ENCODE measurements around the gene TMEM11. TPM values are rescaled to one million over a fixed set of nuclear protein-coding genes. Genes with fewer than 3 reads are reported as not detected.

TMEM11 gene
- total and polyA plus RNA-seq, 2 of the 8 experiments (the other 6 are each of a cell fraction or from before 2014, with no cell fraction given): 33.3 to 90.4 TPM

DNA sequence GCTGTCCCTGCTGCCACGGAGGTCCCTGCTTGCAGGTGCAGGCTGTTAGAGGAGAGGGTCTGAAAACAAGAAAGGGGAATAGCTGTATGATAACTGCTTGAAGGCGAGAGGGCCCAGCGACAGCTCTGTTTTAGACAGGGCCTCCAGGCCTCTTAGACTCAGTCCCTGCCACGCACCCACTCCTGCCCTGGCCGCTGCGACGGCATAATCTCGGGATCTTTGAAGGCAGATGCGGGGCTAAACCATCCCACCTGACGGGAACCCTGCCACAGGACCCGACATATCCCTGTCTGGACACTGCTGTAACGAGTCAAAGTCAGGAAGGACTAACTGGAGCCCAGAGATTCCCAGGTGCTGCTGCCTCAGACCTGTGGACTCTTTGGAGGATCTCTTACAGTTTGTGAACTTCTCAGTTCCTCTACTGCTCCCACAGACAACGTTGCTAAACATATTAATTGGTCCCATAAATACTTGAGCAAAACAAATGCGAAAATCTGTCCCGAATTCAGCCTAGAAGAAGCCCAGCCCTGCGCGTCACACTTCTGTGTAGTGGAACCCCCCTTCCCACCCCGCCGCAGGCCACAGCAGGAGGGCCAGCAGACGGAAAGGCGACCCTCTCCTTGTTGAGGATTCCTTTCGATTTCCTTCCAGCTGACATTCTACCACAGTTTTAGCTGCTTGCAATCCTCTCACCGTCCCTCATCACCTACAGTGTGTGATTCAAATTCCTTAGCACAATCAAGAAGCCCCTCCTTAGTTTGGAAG is 998 bp upstream of the TMEM11 start:
- H4K5ac ChIP-seq (ENCODE audit: insufficient read length, low read depth, low read length): peak overlapping the region; percentile 32
- peak overlapping the region; percentile 9 for H3K56ac ChIP-seq (replicated peaks; ENCODE audit: insufficient read length, low read depth, low read length)
- no peaks in the 10 kb centered on the region for H3K9me3 ChIP-seq (ENCODE audit: insufficient read depth in 2 of 2, low read depth in 1 of 2, low read length in 1 of 2)
- H3K36me3 ChIP-seq (ENCODE audit: control insufficient read depth in 2 of 4, insufficient read depth in 4 of 4, low read length in 3 of 4): peaks cover 0 to 14% (median 2%) of the 10 kb centered on the region in 4 experiments; a peak in 3 of 8 replicates
- 7% methylated on average over 23 of the region's 23 CpGs; no CpG with 5 or more reads in 1 of the 2 experiments for WGBS, 2 experiments (ENCODE audit: extremely low coverage in 1 of 2, insufficient coverage in 1 of 2, insufficient read length in 1 of 2, insufficient replicate concordance in 2 of 2, low coverage in 1 of 2, low lambda C conversion rate in 2 of 2, missing lambda C conversion rate in 1 of 2)
- peak overlapping the region in 3 of 4 experiments; percentile 46 to 94 (median 93); a peak in 6 of 7 replicates for H3K9ac ChIP-seq (replicated peaks in 1 of 4; ENCODE audit: extremely low read depth in 1 of 4, low read depth in 3 of 4, low read length in 3 of 4)
- H2BK15ac ChIP-seq (ENCODE audit: low read length): peak overlapping the region; percentile 76; the same call in 1 of the 2 replicates
- H3K23me2 ChIP-seq (ENCODE audit: low read depth, low read length): peaks cover 8% of the 10 kb centered on the region
- H2BK12ac ChIP-seq (ENCODE audit: low read depth, low read length): 0 out of 2 replicates have a peak overlapping the region, but pooled peaks have one; percentile 6
- ChIA-PET POLR2A (ENCODE audit: partially characterized antibody) (interaction anchor here (0.6 to 2.3 kb wide), 17 partner anchors 9 to 264 kb away, joined by 3 to 8 read pairs (median 3); partner anchors contain the start of gene USP22), CTCF (ENCODE audit: partially characterized antibody) (interaction anchor here (0.6 kb wide), 1 partner anchor 183 kb away, joined by 3 read pairs; no protein-coding TSS in a partner anchor)
- peak overlapping the region; percentile 85 to 97 (median 92) for H3K4me3 ChIP-seq (ENCODE audit: extremely low read depth in 1 of 4, insufficient read depth in 2 of 4, low read depth in 3 of 4, low read length in 4 of 4)
- H4K8ac ChIP-seq (ENCODE audit: extremely low read depth, insufficient read depth, low read length): 0 out of 2 replicates have a peak overlapping the region, but pooled peaks have one; percentile 99
- H3K14ac ChIP-seq (ENCODE audit: insufficient read length): no peak overlapping the region
- H2AFZ ChIP-seq (ENCODE audit: low read length): peak overlapping the region; percentile 1; the same call in 1 of the 2 replicates
- peaks cover 34 to 39% of the 10 kb centered on the region in 2 experiments for H3K79me2 ChIP-seq (ENCODE audit: control insufficient read depth in 1 of 2, insufficient read depth in 2 of 2, low read length in 2 of 2)
- no peak overlapping the region for H2BK20ac ChIP-seq (ENCODE audit: low read length)
- H3K18ac ChIP-seq (ENCODE audit: extremely low read depth, low read length): peak overlapping the region; percentile 66
- 0 out of 2 replicates have a peak overlapping the region, but pooled peaks have one; percentile 97 for H3K27ac ChIP-seq (ENCODE audit: low read depth, low read length)
- FAIRE-seq: no peak
- H3K4me1 ChIP-seq (replicated peaks in 1 of 4; ENCODE audit: control insufficient read depth in 3 of 4, insufficient read depth in 4 of 4, low read length in 3 of 4): peaks cover 0 to 14% (median 5%) of the 10 kb centered on the region in 4 experiments; a peak in 4 of 7 replicates
- no peak overlapping the region for H2BK120ac ChIP-seq (replicated peaks; ENCODE audit: low read depth, low read length)
- peak in 1 of 2 experiments; percentile 63 for DNase-seq (ENCODE audit: low read depth in 1 of 2, low spot score in 2 of 2)
- H2AK5ac ChIP-seq (ENCODE audit: low read depth, low read length): no peak overlapping the region
- H3K4ac ChIP-seq (replicated peaks; ENCODE audit: insufficient read length, low read depth, low read length): no peak overlapping the region
- TF ChIP-seq TEAD4 (IDR thresholded peaks at IDR 0.05; ENCODE audit: low read depth, low read length) (no peak), SIRT6 (IDR thresholded peaks at IDR 0.05; ENCODE audit: low read length) (no peak), SP4 (IDR thresholded peaks at IDR 0.05; ENCODE audit: low read length) (no peak), POLR2AphosphoS5 (IDR thresholded peaks at IDR 0.05; ENCODE audit: low read depth, low read length) (no peak), GTF2F1 (IDR thresholded peaks at IDR 0.05; ENCODE audit: borderline replicate concordance, low read depth, low read length) (no peak), KDM5A (IDR thresholded peaks at IDR 0.05; ENCODE audit: low read length) (no peak), SIN3A (conservative IDR thresholded peaks at IDR 0.05 in 1 of 2, IDR thresholded peaks at IDR 0.05 in 1 of 2; ENCODE audit: low read depth in 1 of 2, low read length in 2 of 2) (peak; percentile 39 to 44; a peak in 1 of 4 replicates), RFX5 (IDR thresholded peaks at IDR 0.05; ENCODE audit: borderline replicate concordance, low read depth, low read length) (no peak)
- TF ChIP-seq, protein P1, sequence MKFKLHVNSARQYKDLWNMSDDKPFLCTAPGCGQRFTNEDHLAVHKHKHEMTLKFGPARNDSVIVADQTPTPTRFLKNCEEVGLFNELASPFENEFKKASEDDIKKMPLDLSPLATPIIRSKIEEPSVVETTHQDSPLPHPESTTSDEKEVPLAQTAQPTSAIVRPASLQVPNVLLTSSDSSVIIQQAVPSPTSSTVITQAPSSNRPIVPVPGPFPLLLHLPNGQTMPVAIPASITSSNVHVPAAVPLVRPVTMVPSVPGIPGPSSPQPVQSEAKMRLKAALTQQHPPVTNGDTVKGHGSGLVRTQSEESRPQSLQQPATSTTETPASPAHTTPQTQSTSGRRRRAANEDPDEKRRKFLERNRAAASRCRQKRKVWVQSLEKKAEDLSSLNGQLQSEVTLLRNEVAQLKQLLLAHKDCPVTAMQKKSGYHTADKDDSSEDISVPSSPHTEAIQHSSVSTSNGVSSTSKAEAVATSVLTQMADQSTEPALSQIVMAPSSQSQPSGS (IDR thresholded peaks at IDR 0.05; ENCODE audit: low read length): no peak
- H2BK5ac ChIP-seq (ENCODE audit: low read depth, low read length): peak overlapping the region; percentile 96
- no peaks in the 10 kb centered on the region for H3K27me3 ChIP-seq (replicated peaks in 1 of 4; ENCODE audit: control insufficient read depth in 3 of 4, extremely low read depth in 1 of 4, insufficient read depth in 3 of 4, low read length in 3 of 4)
- peaks cover 22 to 25% of the 10 kb centered on the region in 2 experiments for H4K20me1 ChIP-seq (replicated peaks in 1 of 2; ENCODE audit: control insufficient read depth in 1 of 2, insufficient read depth in 2 of 2, low read length in 2 of 2)
- H3K79me1 ChIP-seq (ENCODE audit: low read depth, low read length): peaks cover 16% of the 10 kb centered on the region
- H3K23ac ChIP-seq (ENCODE audit: insufficient read length): no peak overlapping the region
- peak overlapping the region; percentile 35 for H4K91ac ChIP-seq (replicated peaks; ENCODE audit: insufficient read length, low read length)
- peak overlapping the region; percentile 89 to 94 for H3K4me2 ChIP-seq (ENCODE audit: insufficient read depth in 1 of 2, low read depth in 2 of 2, low read length in 2 of 2)

Data from H1 (cell line).